IPS-15b (cell line): Measurements from ENCODE around the gene ACOX3.

Experiments used
- H3K27me3 ChIP-seq: one replicate; pipeline ENCODE4 v1.6.1; 2013; ENCODE audit warnings: low read length; ENCODE audit not compliant: control insufficient read depth, insufficient read depth
- H3K36me3 ChIP-seq: one replicate; pipeline ENCODE4 v1.6.1; 2013; ENCODE audit warnings: low read length; ENCODE audit not compliant: control insufficient read depth, insufficient read depth
- H3K4me1 ChIP-seq: one replicate; pipeline ENCODE4 v1.6.1; 2013; ENCODE audit warnings: mild to moderate bottlenecking, low read length; ENCODE audit not compliant: control insufficient read depth, insufficient read depth
- H3K4me3 ChIP-seq: one replicate; pipeline ENCODE4 v1.5.1; 2013; ENCODE audit warnings: low read depth, low read length
- H3K9ac ChIP-seq: one replicate; pipeline ENCODE4 v1.6.1; 2013; ENCODE audit warnings: low read depth, mild to moderate bottlenecking, low read length
- H3K9me3 ChIP-seq: one replicate; pipeline ENCODE4 v1.6.1; 2013; ENCODE audit warnings: mild to moderate bottlenecking, low read length; ENCODE audit not compliant: control insufficient read depth, insufficient read depth

The ACOX3 gene

DNA sequence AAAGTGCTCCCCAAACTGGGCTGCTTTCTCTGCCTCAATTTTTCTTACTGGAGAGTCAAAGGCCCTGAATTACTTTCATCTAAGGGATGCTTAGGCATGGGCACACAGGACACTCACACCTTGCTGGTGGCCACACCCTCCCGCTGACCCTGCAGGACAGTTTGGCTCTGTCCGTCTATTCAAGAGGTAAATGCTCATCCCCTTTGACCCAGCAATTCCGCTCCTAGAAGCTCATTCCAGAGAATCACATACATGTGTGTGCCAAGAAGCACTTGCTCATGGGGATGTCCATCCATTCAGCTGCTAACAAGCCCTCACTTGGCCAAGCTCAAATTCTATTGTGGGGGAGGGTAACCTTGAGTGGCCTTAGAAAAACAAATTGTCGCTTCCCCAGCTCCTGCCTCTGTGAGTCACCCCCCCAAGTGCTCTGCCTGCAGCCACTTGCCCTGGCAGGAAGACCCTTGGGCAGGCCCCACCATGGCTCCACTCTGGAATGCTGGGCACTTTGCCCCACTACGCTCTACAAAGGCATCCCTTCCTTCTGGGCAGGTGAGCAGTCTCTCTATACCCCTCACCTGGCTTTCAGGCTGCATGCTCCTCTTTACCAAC lies 116.5 kb downstream of the ACOX3 start:
- H3K9ac ChIP-seq = no peak overlapping the region
- no peaks in the 10 kb centered on the region for H3K27me3 ChIP-seq
- no peaks in the 10 kb centered on the region for H3K9me3 ChIP-seq
- no peaks in the 10 kb centered on the region for H3K4me1 ChIP-seq
- H3K4me3 ChIP-seq = no peak overlapping the region
- no peaks in the 10 kb centered on the region for H3K36me3 ChIP-seq

DNA sequence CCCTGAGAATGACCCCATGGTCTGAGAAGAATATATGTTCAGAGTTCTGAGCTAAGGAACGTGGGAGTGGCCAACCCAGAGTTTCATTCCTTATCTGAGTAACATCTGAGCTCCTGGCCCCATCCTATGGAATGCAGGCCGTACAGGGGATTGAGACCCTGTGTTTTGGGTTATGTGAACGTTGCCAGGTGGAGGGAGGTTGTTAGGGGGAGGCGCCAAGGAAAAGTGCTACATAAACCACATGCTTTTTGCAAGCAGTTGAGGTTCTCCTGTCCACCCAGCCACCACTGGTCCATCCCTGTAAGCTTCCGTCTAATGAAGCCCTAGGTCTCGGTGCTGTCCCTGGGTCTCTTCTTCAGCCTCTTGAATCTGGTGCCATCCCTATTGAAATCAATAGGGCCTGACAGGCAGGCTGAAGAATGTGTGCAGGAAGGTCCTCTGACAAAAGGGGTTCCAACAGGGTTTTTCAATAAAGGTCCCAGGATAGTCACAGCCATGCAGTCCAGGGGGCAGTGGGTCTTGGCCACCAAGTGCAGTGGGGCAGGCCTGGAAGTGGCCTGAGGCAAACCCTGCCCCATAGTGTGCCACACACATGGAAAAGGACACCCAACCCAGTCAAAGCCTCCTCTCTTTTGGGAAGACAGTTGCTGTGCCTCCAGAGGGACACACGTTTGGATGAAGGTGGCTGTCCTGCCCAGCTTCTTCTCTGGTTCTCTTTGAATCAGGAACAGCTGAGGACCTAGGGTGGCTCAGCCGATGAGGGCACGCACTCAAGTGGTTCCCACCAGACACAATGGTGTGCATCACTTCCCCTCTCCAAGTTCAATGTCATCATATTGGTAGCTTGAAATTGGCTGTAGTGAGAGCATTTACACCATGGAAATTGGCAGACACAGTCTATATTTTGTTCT lies 117.5 kb downstream of the ACOX3 start:
- no peak overlapping the region for H3K9ac ChIP-seq
- H3K9me3 ChIP-seq = no peaks in the 10 kb centered on the region
- H3K36me3 ChIP-seq = no peaks in the 10 kb centered on the region
- no peak overlapping the region for H3K4me3 ChIP-seq
- H3K27me3 ChIP-seq = no peaks in the 10 kb centered on the region
- no peaks in the 10 kb centered on the region for H3K4me1 ChIP-seq

DNA sequence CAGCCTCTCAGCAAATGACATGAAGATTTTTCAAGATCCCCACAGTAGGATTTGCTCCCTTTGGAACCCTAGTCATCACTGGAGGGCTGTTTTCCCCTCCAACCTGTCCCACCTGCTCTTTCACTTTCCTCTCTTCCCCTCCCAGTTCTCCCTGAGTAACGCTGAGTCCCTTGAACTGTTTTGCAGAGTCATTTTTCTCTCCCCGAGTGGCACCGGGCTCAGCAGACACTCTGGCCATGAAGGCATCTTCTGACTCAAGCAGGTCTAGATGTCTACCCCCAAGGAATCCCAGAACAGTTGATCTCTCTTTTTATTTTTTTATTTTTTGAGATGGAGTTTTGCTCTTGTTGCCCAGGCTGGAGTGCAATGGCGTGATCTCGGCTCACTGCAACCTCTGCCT lies 118.8 kb downstream of the ACOX3 start:
- Histone ChIP-seq H3K9ac (no peak overlapping the region), H3K9me3 (no peaks in the 10 kb centered on the region), H3K4me1 (no peaks in the 10 kb centered on the region), H3K27me3 (no peaks in the 10 kb centered on the region), H3K36me3 (no peaks in the 10 kb centered on the region), H3K4me3 (no peak overlapping the region)

DNA sequence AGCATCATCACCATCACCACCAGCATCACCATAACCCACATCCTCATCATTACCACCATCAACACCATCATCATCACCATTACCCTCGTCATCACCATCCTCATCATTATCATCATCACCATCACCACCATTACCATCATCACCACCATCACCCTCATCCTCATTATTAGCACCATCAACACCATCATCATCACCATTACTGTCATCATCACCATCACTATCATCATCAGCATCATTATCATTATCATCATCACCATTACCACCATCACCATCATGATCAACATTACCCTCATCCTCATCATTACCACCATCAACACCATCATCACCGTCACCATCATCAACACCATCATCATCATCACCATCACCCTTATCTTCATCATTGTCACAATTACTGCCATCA lies 119.3 kb downstream of the ACOX3 start:
- Histone ChIP-seq H3K9ac (no peak overlapping the region), H3K36me3 (no peaks in the 10 kb centered on the region), H3K4me3 (no peak overlapping the region), H3K9me3 (no peaks in the 10 kb centered on the region), H3K4me1 (no peaks in the 10 kb centered on the region), H3K27me3 (no peaks in the 10 kb centered on the region)

DNA sequence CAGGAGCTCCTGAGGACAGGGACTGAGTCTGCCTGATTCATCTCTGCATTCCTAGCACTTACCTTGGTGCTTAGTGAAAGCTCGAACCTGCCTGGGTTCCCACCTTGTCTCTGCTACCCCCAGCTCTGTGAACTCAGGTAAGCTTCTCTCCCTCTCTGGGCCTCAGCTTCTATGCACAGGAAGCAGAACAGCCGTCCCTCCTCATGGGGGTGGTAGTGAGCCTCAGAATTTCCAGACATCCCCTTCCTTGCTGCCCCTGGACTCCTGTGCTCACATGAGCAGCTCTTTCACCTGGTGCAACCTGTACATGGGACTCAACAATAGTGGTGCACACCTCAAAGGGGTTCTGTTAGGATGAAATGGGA lies 120.2 kb downstream of the ACOX3 start:
- Histone ChIP-seq H3K27me3 (no peaks in the 10 kb centered on the region), H3K4me3 (no peak overlapping the region), H3K36me3 (no peaks in the 10 kb centered on the region), H3K9ac (no peak overlapping the region), H3K4me1 (peaks cover 5% of the 10 kb centered on the region), H3K9me3 (no peaks in the 10 kb centered on the region)

DNA sequence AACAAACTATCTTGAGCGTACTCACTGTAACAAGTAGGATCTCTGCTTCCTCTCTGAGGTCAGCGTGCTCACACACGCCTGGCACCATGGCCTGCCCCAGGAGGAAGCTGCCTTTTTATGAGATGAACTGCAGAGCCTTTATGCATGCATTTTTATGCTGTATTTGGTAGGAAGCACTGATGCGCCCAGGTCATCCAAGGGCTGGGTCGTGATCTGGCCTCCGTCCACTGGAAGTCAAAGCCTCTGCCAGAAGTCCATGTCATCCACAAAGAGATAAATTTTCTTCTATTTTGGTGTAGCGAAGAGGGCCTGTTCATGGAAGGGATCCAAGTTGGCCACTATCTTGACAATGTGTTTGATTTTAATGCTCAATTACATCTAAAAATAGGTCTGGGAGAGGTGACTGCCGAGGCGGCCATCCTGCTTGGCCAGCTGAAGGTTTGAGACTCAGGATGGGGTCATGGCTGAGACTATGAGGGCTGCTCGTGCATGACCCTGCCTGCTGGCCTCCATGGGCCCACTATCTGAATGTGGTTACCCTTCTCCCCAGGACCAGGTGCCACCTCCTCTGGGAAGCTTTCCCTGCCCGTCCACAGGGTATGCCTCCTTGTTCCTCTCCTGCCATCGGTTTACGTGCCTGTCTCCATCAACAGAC lies 120.7 kb downstream of the ACOX3 start:
- H3K9me3 ChIP-seq = no peaks in the 10 kb centered on the region
- no peaks in the 10 kb centered on the region for H3K27me3 ChIP-seq
- peaks cover 8% of the 10 kb centered on the region for H3K4me1 ChIP-seq
- H3K4me3 ChIP-seq = no peak overlapping the region
- H3K36me3 ChIP-seq = no peaks in the 10 kb centered on the region
- no peak overlapping the region for H3K9ac ChIP-seq

DNA sequence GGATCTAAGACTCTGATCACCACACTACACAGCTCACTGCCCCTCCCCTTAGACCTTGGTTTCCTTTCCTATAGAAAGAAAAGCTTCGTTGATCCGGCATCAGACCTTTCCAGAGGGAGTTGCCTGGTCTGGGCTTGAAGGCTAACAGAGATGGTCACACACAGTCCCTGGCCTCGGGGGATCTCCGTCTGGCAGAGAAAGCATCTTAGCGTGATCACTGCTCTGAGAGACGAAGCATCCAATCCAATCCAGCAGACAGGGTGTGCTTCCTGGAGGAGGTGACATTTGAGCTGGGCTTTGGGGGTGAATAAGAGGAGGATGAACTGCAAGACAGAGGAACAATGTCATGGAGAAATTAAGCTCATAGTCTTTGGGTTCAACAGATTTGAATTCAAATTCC lies 121.5 kb downstream of the ACOX3 start:
- no peaks in the 10 kb centered on the region for H3K27me3 ChIP-seq
- H3K9me3 ChIP-seq = no peaks in the 10 kb centered on the region
- H3K9ac ChIP-seq = no peak overlapping the region
- no peaks in the 10 kb centered on the region for H3K36me3 ChIP-seq
- peaks cover 8% of the 10 kb centered on the region for H3K4me1 ChIP-seq
- no peak overlapping the region for H3K4me3 ChIP-seq

DNA sequence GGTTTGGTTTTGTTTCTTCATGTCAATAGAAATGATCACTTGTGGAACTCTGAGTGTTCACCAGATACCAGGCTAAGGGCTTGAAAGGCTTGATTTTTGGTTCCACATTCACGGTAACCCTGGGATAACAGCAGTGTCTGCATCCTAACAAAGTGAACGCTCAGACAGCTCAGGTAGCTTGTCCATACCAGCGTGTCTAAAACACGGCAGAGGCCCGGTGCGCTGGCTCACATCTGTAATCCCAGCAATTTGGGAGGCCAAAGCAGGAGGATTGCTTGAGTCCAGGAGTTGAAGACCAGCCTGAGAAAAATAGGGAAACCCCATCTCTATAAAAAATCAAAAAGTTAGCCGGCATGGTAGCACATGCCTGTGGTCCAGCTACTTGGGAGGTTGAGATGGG lies 122.0 kb downstream of the ACOX3 start:
- peaks cover 8% of the 10 kb centered on the region for H3K4me1 ChIP-seq
- H3K9ac ChIP-seq = no peak overlapping the region

DNA sequence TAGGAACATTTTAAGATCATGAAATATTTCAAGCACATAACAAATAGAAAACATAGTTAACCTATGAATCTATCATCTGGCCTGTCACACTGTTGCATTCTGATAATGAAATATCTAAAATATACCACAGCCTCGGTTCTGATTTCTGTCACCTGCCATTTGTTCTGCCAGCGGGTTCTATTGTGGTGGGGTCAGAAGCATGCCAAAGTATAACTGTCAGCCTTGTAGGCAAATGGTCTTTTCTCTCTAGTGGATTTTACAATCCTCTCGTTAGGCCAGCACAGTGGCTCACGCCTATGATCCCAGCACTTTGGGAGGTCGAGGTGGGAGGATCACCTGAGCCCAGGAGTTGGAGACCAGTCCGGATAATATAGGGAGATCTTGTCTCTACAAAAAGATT lies 123.0 kb downstream of the ACOX3 start:
- H3K9me3 ChIP-seq = no peaks in the 10 kb centered on the region
- peaks cover 8% of the 10 kb centered on the region for H3K4me1 ChIP-seq
- H3K4me3 ChIP-seq = no peak overlapping the region
- H3K9ac ChIP-seq = no peak overlapping the region
- H3K36me3 ChIP-seq = no peaks in the 10 kb centered on the region
- H3K27me3 ChIP-seq = no peaks in the 10 kb centered on the region

More for the DNA sequence above, 122.0 kb downstream of the ACOX3 start:
- H3K4me3 ChIP-seq = no peak overlapping the region
- no peaks in the 10 kb centered on the region for H3K27me3 ChIP-seq
- H3K9me3 ChIP-seq = no peaks in the 10 kb centered on the region
- no peaks in the 10 kb centered on the region for H3K36me3 ChIP-seq

DNA sequence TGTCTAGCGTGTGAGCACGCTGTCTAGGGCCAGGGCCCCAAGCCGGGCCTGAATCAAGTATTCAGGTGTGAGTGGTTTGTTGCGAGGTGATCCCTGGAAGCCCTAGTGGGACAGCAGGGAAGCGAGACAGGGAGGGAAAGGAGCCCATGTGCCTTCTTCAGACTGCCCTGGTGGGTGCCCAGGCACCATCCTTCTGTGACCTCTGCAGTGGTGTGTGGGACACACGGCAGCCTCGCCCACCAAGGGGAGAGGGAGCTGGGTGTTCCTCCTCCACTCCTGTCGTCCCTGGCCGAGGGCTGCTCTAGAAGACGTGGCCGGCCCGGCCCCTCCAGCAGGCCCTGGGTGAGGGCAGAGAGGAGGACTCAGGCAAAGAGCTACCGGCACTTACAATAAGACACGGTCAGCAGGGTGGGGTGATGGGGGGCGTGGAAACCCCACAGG lies 123.6 kb downstream of the ACOX3 start:
- Histone ChIP-seq H3K36me3 (no peaks in the 10 kb centered on the region), H3K4me1 (peaks cover 8% of the 10 kb centered on the region), H3K9me3 (no peaks in the 10 kb centered on the region), H3K4me3 (no peak overlapping the region), H3K9ac (no peak overlapping the region), H3K27me3 (no peaks in the 10 kb centered on the region)
